SU-DHL-6 (cell line): ENCODE data around the gene ATP23.

Source experiments
- H2AFZ ChIP-seq: fragments of 200-600 bp; sonication (generic); 2 replicates; pipeline ENCODE4 v1.6.1; 2014; ENCODE audit warnings: low read depth, mild to moderate bottlenecking, moderate library complexity, mixed read lengths, antibody characterized with exemption, low read length; ENCODE audit not compliant: severe bottlenecking
- H3F3A ChIP-seq: fragments of 200-600 bp; shearing (Covaris generic); 2 replicates; pipeline ENCODE4 v1.6.0; 2016; ENCODE audit warnings: antibody characterized with exemption, mild to moderate bottlenecking; ENCODE audit not compliant: insufficient read depth
- H3K27ac ChIP-seq: fragments of 200-600 bp; sonication (generic); 2 replicates; pipeline ENCODE4 v1.5.1; 2016; ENCODE audit warnings: low read depth, mild to moderate bottlenecking, low read length, moderate library complexity, mixed read lengths
- H3K27me3 ChIP-seq: fragments of 200-600 bp; sonication (generic), shearing (Covaris generic); 2 replicates; pipeline ENCODE4 v1.6.0; 2014; ENCODE audit warnings: mild to moderate bottlenecking, low read length
- H3K36me3 ChIP-seq: fragments of 200-600 bp; sonication (generic); 2 replicates; pipeline ENCODE4 v1.6.1; 2014; ENCODE audit warnings: mild to moderate bottlenecking, low read length, mixed read lengths
- H3K4me2 ChIP-seq: fragments of 300-600, 200-600 bp; shearing (Covaris generic), sonication (generic); 2 replicates; pipeline ENCODE4 v1.6.0; 2014; ENCODE audit warnings: low read length, low read depth, mild to moderate bottlenecking; ENCODE audit not compliant: poor library complexity, severe bottlenecking
- H3K4me3 ChIP-seq: fragments of 200-600 bp; sonication (generic); 2 replicates; pipeline ENCODE4 v1.5.1; 2014; ENCODE audit warnings: antibody characterized with exemption, low read length, mild to moderate bottlenecking, mixed read lengths; ENCODE audit not compliant: insufficient read depth, poor library complexity, severe bottlenecking
- H3K79me2 ChIP-seq: fragments of 200-600 bp; sonication (generic); 2 replicates; pipeline ENCODE4 v1.6.1; 2014; ENCODE audit warnings: mild to moderate bottlenecking, low read length, moderate library complexity; ENCODE audit not compliant: insufficient read depth
- H3K9ac ChIP-seq: fragments of 200-600 bp; sonication (generic); 2 replicates; pipeline ENCODE4 v1.7.0; 2014; ENCODE audit warnings: mild to moderate bottlenecking, low read length
- H3K9me2 ChIP-seq: fragments of 200-600 bp; sonication (generic); replicated peaks from 2 replicates; pipeline ENCODE4 v1.6.1; 2014; ENCODE audit warnings: low read length; ENCODE audit not compliant: insufficient read depth
- H3K9me3 ChIP-seq: fragments of 200-600 bp; sonication (generic); 2 replicates; pipeline ENCODE4 v1.6.1; 2014; ENCODE audit warnings: low read length, mixed read lengths; ENCODE audit not compliant: insufficient read depth
- H4K20me1 ChIP-seq: fragments of 200-600 bp; sonication (generic); 2 replicates; pipeline ENCODE4 v1.6.1; 2014; ENCODE audit warnings: low read depth, mild to moderate bottlenecking, antibody characterized with exemption, low read length, moderate library complexity, mixed read lengths
- EZH2phosphoT487 ChIP-seq: fragments of 200-600 bp; sonication (generic), shearing (Covaris generic); conservative IDR thresholded peaks from 2 replicates; pipeline ENCODE4 v1.6.1; 2018; ENCODE audit warnings: mild to moderate bottlenecking, antibody characterized with exemption, low read length, moderate library complexity, mixed read lengths
- TF ChIP-seq, protein P1 (sequence below): fragments of 200-600 bp; sonication (generic); IDR thresholded peaks from one replicate; pipeline ENCODE4 v1.5.1; 2017; ENCODE audit warnings: antibody characterized with exemption, mild to moderate bottlenecking, low read length, moderate library complexity; ENCODE audit not compliant: insufficient read depth, poor library complexity, severe bottlenecking

The ATP23 gene

DNA sequence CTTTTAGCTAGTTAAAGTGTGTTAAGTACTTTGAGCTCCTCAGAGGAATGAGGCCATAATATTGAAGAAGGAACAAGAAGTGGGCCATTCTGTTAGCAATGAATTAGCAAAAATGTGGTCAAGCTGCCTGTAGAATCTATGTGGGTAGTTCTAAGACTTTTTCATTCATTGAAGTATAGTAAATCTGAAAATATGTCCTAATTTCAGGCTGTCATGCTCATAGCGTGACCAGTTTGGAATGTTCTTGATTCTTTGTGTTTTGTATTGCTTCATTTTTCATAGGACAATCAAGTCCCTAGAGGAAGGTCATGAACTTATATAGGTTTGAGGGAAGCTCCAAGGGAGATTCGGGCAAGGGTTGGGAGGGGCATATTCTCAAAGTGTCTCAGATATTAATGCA, 11.4 kb downstream of the ATP23 start:
- no peak overlapping the region for H3K27ac ChIP-seq
- no peak overlapping the region for H3K4me2 ChIP-seq
- TF ChIP-seq, protein P1, sequence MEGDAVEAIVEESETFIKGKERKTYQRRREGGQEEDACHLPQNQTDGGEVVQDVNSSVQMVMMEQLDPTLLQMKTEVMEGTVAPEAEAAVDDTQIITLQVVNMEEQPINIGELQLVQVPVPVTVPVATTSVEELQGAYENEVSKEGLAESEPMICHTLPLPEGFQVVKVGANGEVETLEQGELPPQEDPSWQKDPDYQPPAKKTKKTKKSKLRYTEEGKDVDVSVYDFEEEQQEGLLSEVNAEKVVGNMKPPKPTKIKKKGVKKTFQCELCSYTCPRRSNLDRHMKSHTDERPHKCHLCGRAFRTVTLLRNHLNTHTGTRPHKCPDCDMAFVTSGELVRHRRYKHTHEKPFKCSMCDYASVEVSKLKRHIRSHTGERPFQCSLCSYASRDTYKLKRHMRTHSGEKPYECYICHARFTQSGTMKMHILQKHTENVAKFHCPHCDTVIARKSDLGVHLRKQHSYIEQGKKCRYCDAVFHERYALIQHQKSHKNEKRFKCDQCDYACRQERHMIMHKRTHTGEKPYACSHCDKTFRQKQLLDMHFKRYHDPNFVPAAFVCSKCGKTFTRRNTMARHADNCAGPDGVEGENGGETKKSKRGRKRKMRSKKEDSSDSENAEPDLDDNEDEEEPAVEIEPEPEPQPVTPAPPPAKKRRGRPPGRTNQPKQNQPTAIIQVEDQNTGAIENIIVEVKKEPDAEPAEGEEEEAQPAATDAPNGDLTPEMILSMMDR = no peak
- no peak for TF ChIP-seq EZH2phosphoT487

DNA sequence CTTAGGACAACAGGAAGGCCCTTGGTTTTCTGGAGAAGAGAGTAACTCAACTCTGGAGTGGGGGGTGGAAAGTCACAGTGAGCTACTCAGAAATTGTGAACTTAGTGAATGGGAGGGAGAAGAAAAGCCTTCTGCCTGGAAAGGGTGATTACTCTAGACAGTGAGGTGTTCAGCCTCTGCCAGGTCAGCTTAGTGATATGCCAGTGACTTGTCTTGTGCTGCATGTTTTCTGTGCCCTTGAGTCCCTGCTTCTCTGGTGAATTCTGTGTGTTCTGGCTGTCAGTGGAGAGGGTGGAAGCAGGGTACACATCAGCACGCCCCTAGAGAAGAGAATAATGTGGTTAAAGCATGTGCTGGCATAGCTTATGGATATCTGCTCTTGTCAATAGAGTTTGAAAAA, 13.4 kb downstream of the ATP23 start:
- Histone ChIP-seq H3K9me2 (no peaks in the 10 kb centered on the region), H3K9ac (no peak overlapping the region), H3K4me2 (no peak overlapping the region), H3K9me3 (no peaks in the 10 kb centered on the region), H2AFZ (no peak overlapping the region), H4K20me1 (no peaks in the 10 kb centered on the region), H3K36me3 (peaks cover 23% of the 10 kb centered on the region; the same call in 1 of the 2 replicates), H3F3A (no peaks in the 10 kb centered on the region), H3K27ac (no peak overlapping the region), H3K79me2 (no peaks in the 10 kb centered on the region), H3K27me3 (no peaks in the 10 kb centered on the region), H3K4me3 (no peak overlapping the region)
- TF ChIP-seq, protein P1 = no peak
- no peak for TF ChIP-seq EZH2phosphoT487

More for the DNA sequence above, 11.4 kb downstream of the ATP23 start:
- Histone ChIP-seq H4K20me1 (no peaks in the 10 kb centered on the region), H3F3A (no peaks in the 10 kb centered on the region), H3K9me3 (no peaks in the 10 kb centered on the region), H2AFZ (no peak overlapping the region), H3K9me2 (no peaks in the 10 kb centered on the region), H3K79me2 (no peaks in the 10 kb centered on the region), H3K27me3 (no peaks in the 10 kb centered on the region), H3K4me3 (no peak overlapping the region), H3K36me3 (peaks cover 21% of the 10 kb centered on the region; the same call in 1 of the 2 replicates), H3K9ac (no peak overlapping the region)

DNA sequence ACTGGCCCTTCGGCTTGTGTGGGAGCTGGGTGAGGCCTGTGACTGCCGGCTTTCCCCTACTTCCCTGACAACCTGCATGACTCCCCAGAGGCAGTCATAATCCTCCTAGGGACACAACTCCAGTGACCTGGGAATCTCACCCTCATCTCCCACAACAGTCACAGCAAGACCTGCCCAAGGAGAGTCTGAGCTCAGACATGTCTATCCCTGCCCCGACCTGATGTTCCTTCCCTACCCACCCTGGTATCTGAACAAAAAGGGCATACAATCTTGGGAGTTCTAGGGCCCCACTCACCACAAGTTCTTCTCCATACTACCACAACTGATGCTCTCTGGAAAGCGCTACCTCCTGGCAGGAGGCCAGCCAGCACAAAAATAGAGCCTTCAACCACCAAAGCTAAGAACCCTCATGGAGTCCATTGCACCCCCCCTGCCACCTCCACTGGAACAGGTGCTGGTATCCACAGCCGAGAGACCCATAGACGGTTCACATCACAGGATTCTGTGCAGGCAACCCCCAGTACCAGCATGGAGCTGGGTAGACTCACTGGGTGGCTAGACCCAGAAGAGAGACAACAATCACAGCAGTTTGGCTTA, 16.8 kb downstream of the ATP23 start:
- TF ChIP-seq EZH2phosphoT487 = no peak
- TF ChIP-seq, protein P1 = no peak
- Histone ChIP-seq H3K36me3 (peaks cover 15% of the 10 kb centered on the region; the same call in 1 of the 2 replicates), H3K27ac (no peak overlapping the region), H3K79me2 (no peaks in the 10 kb centered on the region), H2AFZ (no peak overlapping the region), H3F3A (no peaks in the 10 kb centered on the region), H3K9me2 (no peaks in the 10 kb centered on the region), H4K20me1 (no peaks in the 10 kb centered on the region), H3K27me3 (no peaks in the 10 kb centered on the region), H3K9ac (no peak overlapping the region), H3K4me2 (no peak overlapping the region), H3K4me3 (no peak overlapping the region), H3K9me3 (no peaks in the 10 kb centered on the region)
